GM13976 (cell line): Measurements from ENCODE around the gene ADK.

Experiments used
- DNase-seq: peaks from one replicate; pipeline ENCODE4 v3.0.0; 2012; ENCODE audit warnings: low spot score
- in situ Hi-C: fragments of 300-500 bp; cut with MboI; formaldehyde crosslinking; loops from one replicate; pipeline ENCODE4 v1.12.0; 2022; ENCODE audit warnings: low sequenced_read_pairs, mixed read lengths, inconsistent platforms; ENCODE audit not compliant: unreplicated experiment
- TF ChIP-seq, protein P1 (sequence below): IDR thresholded peaks from 2 replicates; pipeline ENCODE4 v1.5.1; 2012; ENCODE audit warnings: borderline replicate concordance, mild to moderate bottlenecking; ENCODE audit not compliant: insufficient read depth; ENCODE audit errors: extremely low read depth, missing control alignments, control extremely low read depth

Gene ADK

DNA sequence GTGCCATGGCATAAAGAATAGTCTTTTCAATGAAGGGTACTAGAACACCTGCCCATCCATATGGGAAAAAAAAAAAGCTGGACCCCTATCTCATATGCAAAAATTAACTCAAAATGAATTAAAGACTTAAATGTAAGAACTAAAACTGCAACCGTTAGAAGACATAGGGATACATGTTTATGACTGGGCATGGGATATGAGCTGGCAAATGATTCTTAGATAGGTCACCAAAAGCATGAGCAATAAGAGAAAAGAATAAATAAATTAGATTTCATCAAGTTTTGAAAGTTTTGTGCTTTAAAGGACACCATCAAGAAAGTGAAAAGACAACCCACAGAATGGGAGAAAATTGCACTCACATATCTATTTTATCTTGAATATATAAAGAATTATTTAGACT, 222.0 kb downstream of the ADK start:
- TF ChIP-seq, protein P1, sequence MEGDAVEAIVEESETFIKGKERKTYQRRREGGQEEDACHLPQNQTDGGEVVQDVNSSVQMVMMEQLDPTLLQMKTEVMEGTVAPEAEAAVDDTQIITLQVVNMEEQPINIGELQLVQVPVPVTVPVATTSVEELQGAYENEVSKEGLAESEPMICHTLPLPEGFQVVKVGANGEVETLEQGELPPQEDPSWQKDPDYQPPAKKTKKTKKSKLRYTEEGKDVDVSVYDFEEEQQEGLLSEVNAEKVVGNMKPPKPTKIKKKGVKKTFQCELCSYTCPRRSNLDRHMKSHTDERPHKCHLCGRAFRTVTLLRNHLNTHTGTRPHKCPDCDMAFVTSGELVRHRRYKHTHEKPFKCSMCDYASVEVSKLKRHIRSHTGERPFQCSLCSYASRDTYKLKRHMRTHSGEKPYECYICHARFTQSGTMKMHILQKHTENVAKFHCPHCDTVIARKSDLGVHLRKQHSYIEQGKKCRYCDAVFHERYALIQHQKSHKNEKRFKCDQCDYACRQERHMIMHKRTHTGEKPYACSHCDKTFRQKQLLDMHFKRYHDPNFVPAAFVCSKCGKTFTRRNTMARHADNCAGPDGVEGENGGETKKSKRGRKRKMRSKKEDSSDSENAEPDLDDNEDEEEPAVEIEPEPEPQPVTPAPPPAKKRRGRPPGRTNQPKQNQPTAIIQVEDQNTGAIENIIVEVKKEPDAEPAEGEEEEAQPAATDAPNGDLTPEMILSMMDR: no peak
- no peak for DNase-seq
- in situ Hi-C loops: no loop called here

DNA sequence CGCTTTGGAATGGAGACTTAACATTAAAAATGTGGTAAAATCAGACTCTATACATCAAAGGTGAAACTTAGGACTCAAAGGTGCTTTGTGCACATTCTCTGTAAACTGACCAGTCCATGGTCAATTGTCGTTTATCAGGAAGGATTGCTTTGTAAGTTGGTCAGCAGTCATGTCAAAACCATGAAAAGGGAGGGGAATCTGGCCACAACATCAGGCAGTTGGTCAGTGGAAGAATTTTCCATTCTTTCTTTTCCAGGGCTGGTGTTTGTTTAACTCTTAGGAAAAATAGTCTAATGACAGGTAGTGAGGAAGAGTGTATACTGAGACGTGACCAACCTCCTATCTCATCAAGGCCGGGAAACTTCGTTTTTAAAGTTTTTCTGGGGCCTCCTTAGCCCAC, 226.5 kb downstream of the ADK start:
- in situ Hi-C loops: no loop called here
- TF ChIP-seq, protein P1: no peak
- DNase-seq: no peak

DNA sequence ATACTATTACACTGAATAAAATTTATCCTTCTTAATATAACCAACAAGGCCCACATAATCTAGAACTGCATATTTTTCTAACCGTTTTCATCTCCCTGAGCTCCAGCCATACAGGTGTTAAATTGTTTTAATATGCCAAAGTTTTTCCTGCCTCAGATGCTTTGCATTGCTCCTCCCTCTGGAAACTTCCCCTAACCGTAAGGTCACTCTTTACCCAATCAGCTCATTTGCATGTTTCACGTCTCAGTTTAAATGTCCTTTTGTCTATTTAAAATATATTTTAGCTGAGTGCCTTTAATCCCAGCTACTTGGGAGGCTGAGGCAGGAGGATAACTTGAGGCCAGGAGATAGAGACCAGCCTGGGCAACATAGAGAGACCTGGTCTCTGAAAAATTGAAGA, 228.5 kb downstream of the ADK start:
- TF ChIP-seq, protein P1: no peak
- in situ Hi-C loops: no loop called here
- DNase-seq: no peak

DNA sequence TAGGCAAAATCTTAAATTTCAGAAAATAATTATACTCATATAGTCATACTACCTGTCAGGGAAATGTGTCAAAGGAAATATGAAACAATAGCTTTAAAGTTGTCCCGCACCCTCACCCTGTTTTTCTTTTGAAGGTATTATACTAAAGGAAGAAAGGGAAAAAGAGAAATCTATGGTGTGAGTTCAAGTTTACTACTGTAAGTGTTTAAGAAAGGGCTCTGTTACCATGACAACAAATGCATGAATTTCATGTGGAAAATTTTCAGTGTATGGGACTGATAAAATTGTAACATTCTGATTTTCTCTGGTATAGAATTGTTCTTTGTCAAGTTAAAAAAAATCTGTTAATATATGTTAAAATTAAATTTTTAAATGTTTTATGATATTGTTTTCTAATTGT, 229.8 kb downstream of the ADK start:
- TF ChIP-seq, protein P1: no peak
- in situ Hi-C loops: no loop called here
- no peak for DNase-seq

DNA sequence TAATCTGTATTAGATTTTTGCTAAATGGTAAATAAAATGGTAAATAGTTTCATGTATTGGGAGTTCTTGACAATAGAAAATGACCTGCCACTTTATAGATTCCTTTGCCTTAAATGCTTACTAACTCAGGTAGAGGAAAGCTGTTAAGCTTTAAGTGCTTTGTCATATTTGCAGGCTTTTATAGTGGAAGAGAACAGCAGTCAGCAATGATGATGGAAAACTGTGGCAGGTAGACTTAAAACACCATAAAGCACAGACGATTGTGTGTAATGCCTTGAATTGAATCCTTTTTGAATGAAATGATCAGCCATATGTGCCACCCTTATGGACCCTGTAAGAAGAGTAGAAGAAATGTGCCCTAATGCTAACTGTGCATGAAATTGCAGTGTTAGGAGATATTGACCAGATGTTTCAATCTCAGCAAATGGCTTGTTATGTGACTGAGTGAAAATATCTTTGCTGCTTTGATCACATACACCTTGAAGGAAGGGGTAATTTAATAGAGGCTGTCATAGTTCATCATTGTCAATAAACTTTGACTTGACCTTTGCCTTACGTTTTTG, 230.4 kb downstream of the ADK start:
- in situ Hi-C loops: no loop called here
- TF ChIP-seq, protein P1: no peak
- DNase-seq: no peak

DNA sequence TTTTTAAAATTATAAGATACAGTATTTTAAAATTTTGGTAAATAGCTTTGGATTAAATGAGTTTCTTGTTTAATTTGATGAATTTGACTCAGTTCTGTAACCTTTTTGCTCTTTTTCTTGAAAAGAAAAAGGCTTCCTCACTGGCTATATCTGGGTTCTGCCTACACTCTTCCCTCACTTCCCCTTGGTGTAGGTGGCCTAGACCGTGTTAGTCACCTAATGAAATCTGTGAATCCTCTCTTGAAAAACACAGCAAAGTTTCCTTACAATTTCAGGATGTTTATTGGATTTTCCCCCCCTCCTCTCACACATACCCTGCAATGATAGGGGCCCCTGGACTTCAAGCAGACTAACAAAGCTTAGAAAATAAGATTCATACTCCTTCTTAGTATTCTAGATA, 231.6 kb downstream of the ADK start:
- in situ Hi-C loops: no loop called here
- DNase-seq: peak; percentile 10
- TF ChIP-seq, protein P1: no peak

DNA sequence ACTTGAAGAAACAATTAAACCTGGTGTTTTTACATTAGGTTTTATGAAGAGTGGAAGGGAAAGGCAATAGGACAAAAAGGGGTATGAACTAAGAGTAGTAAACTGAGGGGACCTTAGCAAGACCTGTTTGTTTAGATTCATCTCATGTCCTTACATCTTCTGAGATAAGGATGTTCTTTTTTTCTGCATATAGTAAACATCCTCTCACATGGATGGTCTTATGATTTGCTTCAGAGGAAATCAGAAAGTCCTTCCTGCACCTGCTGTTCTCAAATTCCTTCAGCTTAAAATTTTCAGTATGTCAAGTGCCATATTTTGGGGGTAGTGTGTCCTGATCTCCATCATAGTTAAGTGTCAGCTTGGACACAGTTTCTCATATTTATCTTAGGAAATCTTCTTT, 232.6 kb downstream of the ADK start:
- DNase-seq: no peak
- TF ChIP-seq, protein P1: no peak
- in situ Hi-C loops: no loop called here
